ENCODE data around the gene GALNT17.
"Not testable (repeated sequence)": the region's sequence is repeated elsewhere in the genome, so short reads cannot be mapped to it uniquely, and the experiment has no call there.

GALNT17 gene

GRCh38 chr7:71707041-71707440, 575.1 kb downstream of the GALNT17 start:
- no peak for ATAC-seq

GRCh38 chr7:71708710-71709109, 576.8 kb downstream of the GALNT17 start:
- no peak for ATAC-seq

- no peak for ATAC-seq
These were observed 578.5 kb downstream of the GALNT17 start for GRCh38 chr7:71710442-71710841.

- no peak for ATAC-seq
These were observed 580.8 kb downstream of the GALNT17 start for GRCh38 chr7:71712653-71713180.

GRCh38 chr7:71716690-71717089, 584.7 kb downstream of the GALNT17 start:
- no peak for ATAC-seq

GRCh38 chr7:71718563-71718962, 586.6 kb downstream of the GALNT17 start:
- ATAC-seq: no peak

- ATAC-seq: no peak
These were observed 589.8 kb downstream of the GALNT17 start for GRCh38 chr7:71721742-71722141.

GRCh38 chr7:71723859-71724258, 591.9 kb downstream of the GALNT17 start:
- ATAC-seq: no peak

- ATAC-seq: no peak
These were observed 595.4 kb downstream of the GALNT17 start for GRCh38 chr7:71727347-71727746.

GRCh38 chr7:71731740-71732139, 599.8 kb downstream of the GALNT17 start:
- no peak for ATAC-seq

- ATAC-seq: no peak
These were observed 601.3 kb downstream of the GALNT17 start for GRCh38 chr7:71733107-71733870.

GRCh38 chr7:71735961-71736556, 604.1 kb downstream of the GALNT17 start:
- no peak for ATAC-seq

GRCh38 chr7:71737931-71738540, 606.1 kb downstream of the GALNT17 start:
- ATAC-seq: not testable (repeated sequence)

- no peak for ATAC-seq
These were observed 607.7 kb downstream of the GALNT17 start for GRCh38 chr7:71739520-71740173.

- ATAC-seq: no peak
These were observed 608.2 kb downstream of the GALNT17 start for GRCh38 chr7:71740174-71740560.

- ATAC-seq: no peak
These were observed 614.1 kb downstream of the GALNT17 start for GRCh38 chr7:71746006-71746405.

- ATAC-seq: no peak
These were observed 618.3 kb downstream of the GALNT17 start for GRCh38 chr7:71750290-71750689.

GRCh38 chr7:71752171-71752935, 620.4 kb downstream of the GALNT17 start:
- ATAC-seq: no peak

GRCh38 chr7:71753236-71753635, 621.3 kb downstream of the GALNT17 start:
- no peak for ATAC-seq

GRCh38 chr7:71753956-71754664, 622.2 kb downstream of the GALNT17 start:
- ATAC-seq: no peak

GRCh38 chr7:71754828-71755227, 622.9 kb downstream of the GALNT17 start:
- no peak for ATAC-seq

- ATAC-seq: no peak
These were observed 629.4 kb downstream of the GALNT17 start for GRCh38 chr7:71761336-71761735.
